HEK293T (cell line): ENCODE measurements around the gene GHRHR.

ENCODE experiments used
- CTCF ChIA-PET: fragments of 350-600 bp; formaldehyde crosslinking; extraction: SDS; loops from one replicate; lab custom pipeline; 2021; ENCODE audit warnings: antibody characterized with exemption, inconsistent platforms; lab: Yijun Ruan, JAX
- POLR2A ChIA-PET: fragments of 350-600 bp; formaldehyde crosslinking; extraction: SDS; loops from one replicate; lab custom pipeline; 2020; ENCODE audit warnings: antibody characterized with exemption, inconsistent platforms; lab: Yijun Ruan, JAX
- DNase-seq: peaks from one replicate; pipeline ENCODE4 v3.0.0; 2012; ENCODE audit warnings: mixed read lengths; ENCODE audit errors: extremely low spot score
- ARNT ChIP-seq: fragments of 450-650 bp; IDR thresholded peaks from 2 replicates; pipeline ENCODE4 v1.6.1; 2017; ENCODE audit warnings: mild to moderate bottlenecking
- BHLHE40 ChIP-seq: fragments of 450-650 bp; IDR thresholded peaks from 2 replicates; pipeline ENCODE4 v1.6.1; 2016; ENCODE audit warnings: mild to moderate bottlenecking, moderate library complexity, borderline replicate concordance
- CTBP1 ChIP-seq: fragments of 450-650 bp; IDR thresholded peaks from 2 replicates; pipeline ENCODE4 v1.6.1; 2016; ENCODE audit warnings: borderline replicate concordance
- ELF4 ChIP-seq: fragments of 450-650 bp; IDR thresholded peaks from 2 replicates; pipeline ENCODE4 v1.6.1; 2017; ENCODE audit warnings: antibody characterized with exemption
- FOXA1 ChIP-seq: fragments of 450-650 bp; IDR thresholded peaks from 2 replicates; pipeline ENCODE4 v1.6.1; 2016; ENCODE audit warnings: mild to moderate bottlenecking
- FOXK2 ChIP-seq: fragments of 450-650 bp; IDR thresholded peaks from 2 replicates; pipeline ENCODE4 v1.6.1; 2016; ENCODE audit warnings: mild to moderate bottlenecking
- FOXM1 ChIP-seq: fragments of 450-650 bp; IDR thresholded peaks from 2 replicates; pipeline ENCODE4 v1.6.1; 2017; ENCODE audit warnings: mild to moderate bottlenecking, borderline replicate concordance
- HDGF ChIP-seq: fragments of 450-650 bp; IDR thresholded peaks from 2 replicates; pipeline ENCODE4 v1.6.1; 2017; ENCODE audit warnings: antibody characterized with exemption, borderline replicate concordance
- L3MBTL2 ChIP-seq: fragments of 450-650 bp; conservative IDR thresholded peaks from 2 replicates; pipeline ENCODE4 v1.6.1; 2016; ENCODE audit warnings: mild to moderate bottlenecking
- LEF1 ChIP-seq: fragments of 450-650 bp; IDR thresholded peaks from 2 replicates; pipeline ENCODE4 v1.6.1; 2017; ENCODE audit warnings: mild to moderate bottlenecking, borderline replicate concordance
- NFRKB ChIP-seq: fragments of 450-650 bp; IDR thresholded peaks from 2 replicates; pipeline ENCODE4 v1.6.1; 2016; ENCODE audit warnings: mild to moderate bottlenecking, moderate library complexity
- PKNOX1 ChIP-seq: fragments of 450-650 bp; IDR thresholded peaks from 2 replicates; pipeline ENCODE4 v1.6.1; 2016
- SP1 ChIP-seq: fragments of 450-650 bp; IDR thresholded peaks from 2 replicates; pipeline ENCODE4 v1.6.1; 2017
- SUZ12 ChIP-seq: fragments of 450-650 bp; IDR thresholded peaks from 2 replicates; pipeline ENCODE4 v1.6.1; 2016; ENCODE audit warnings: mild to moderate bottlenecking
- TARDBP ChIP-seq: fragments of 450-650 bp; IDR thresholded peaks from 2 replicates; pipeline ENCODE4 v1.6.1; 2016
- ZNF384 ChIP-seq: fragments of 450-650 bp; IDR thresholded peaks from 2 replicates; pipeline ENCODE4 v1.6.1; 2016

The GHRHR gene

GRCh38 chr7:30950197-30950596 is 13.6 kb upstream of the GHRHR start:
- POLR2A ChIA-PET, result no interaction called here
- no peak for TF ChIP-seq NFRKB
- TF ChIP-seq SP1, result no peak
- no peak for TF ChIP-seq L3MBTL2
- no peak for TF ChIP-seq BHLHE40
- no peak for TF ChIP-seq LEF1
- no peak for TF ChIP-seq FOXM1
- no peak for TF ChIP-seq CTBP1
- CTCF ChIA-PET, result no interaction called here
- DNase-seq, result no peak

GRCh38 chr7:30954914-30955313 is 8.8 kb upstream of the GHRHR start:
- POLR2A ChIA-PET, result no interaction called here
- TF ChIP-seq FOXK2 (no peak), L3MBTL2 (no peak), FOXA1 (no peak), FOXM1 (no peak), ELF4 (no peak), SP1 (no peak), CTBP1 (no peak), NFRKB (no peak), SUZ12 (no peak), ARNT (no peak), TARDBP (no peak), BHLHE40 (no peak), HDGF (no peak), PKNOX1 (no peak), ZNF384 (no peak), LEF1 (no peak)
- CTCF ChIA-PET, result no interaction called here
- no peak for DNase-seq

- DNase-seq, result no peak
- POLR2A ChIA-PET, result no interaction called here
- TF ChIP-seq CTBP1 (no peak), PKNOX1 (no peak), ARNT (no peak), TARDBP (no peak), L3MBTL2 (no peak), SUZ12 (no peak), BHLHE40 (no peak), FOXA1 (no peak), ELF4 (no peak), HDGF (no peak), FOXM1 (no peak), FOXK2 (no peak), SP1 (no peak), ZNF384 (no peak), LEF1 (no peak), NFRKB (no peak)
- CTCF ChIA-PET, result no interaction called here
Observed at GRCh38 chr7:30956704-30957103, 7.0 kb upstream of the GHRHR start.

GRCh38 chr7:30965372-30965771 is 1.6 kb downstream of the GHRHR start:
- POLR2A ChIA-PET, result no interaction called here
- CTCF ChIA-PET, result interaction anchor here (1.4 kb wide), 1 partner anchor 19 kb away, joined by 3 read pairs; no protein-coding TSS in a partner anchor
- no peak for DNase-seq
- TF ChIP-seq FOXA1 (no peak), SP1 (no peak), ELF4 (no peak)

GRCh38 chr7:30965883-30966282 is 2.1 kb downstream of the GHRHR start:
- CTCF ChIA-PET, result interaction anchor here (1.0 to 1.4 kb wide), 2 partner anchors 18 to 159 kb away, joined by 3 read pairs; no protein-coding TSS in a partner anchor
- TF ChIP-seq NFRKB, result no peak
- TF ChIP-seq SUZ12, result no peak
- TF ChIP-seq LEF1, result no peak
- no peak for TF ChIP-seq FOXA1
- no peak for TF ChIP-seq TARDBP
- TF ChIP-seq BHLHE40, result no peak
- TF ChIP-seq HDGF, result no peak
- TF ChIP-seq FOXK2, result no peak
- no peak for TF ChIP-seq ARNT
- TF ChIP-seq FOXM1, result no peak
- no peak for TF ChIP-seq PKNOX1
- TF ChIP-seq L3MBTL2, result no peak
- TF ChIP-seq ELF4, result no peak
- DNase-seq, result peak; percentile 2
- POLR2A ChIA-PET, result no interaction called here

- ChIA-PET CTCF (interaction anchor here (0.7 kb wide), 1 partner anchor 128 kb away, joined by 3 read pairs; no protein-coding TSS in a partner anchor), POLR2A (no interaction called here)
- no peak for TF ChIP-seq NFRKB
- DNase-seq, result no peak
Observed at GRCh38 chr7:30968294-30968693, 4.5 kb downstream of the GHRHR start.

- CTCF ChIA-PET, result interaction anchor here (0.7 kb wide), 1 partner anchor 129 kb away, joined by 3 read pairs; no protein-coding TSS in a partner anchor
- POLR2A ChIA-PET, result no interaction called here
- peak; percentile 2 for DNase-seq
- TF ChIP-seq ARNT (no peak), PKNOX1 (no peak), FOXA1 (no peak), NFRKB (no peak), CTBP1 (no peak), BHLHE40 (no peak), L3MBTL2 (no peak), SP1 (no peak), SUZ12 (no peak), TARDBP (no peak), HDGF (no peak), FOXM1 (no peak), FOXK2 (no peak), LEF1 (no peak)
Observed at GRCh38 chr7:30968747-30969603, 5.2 kb downstream of the GHRHR start.
